ENCODE measurements around the gene BCLAF3. TPM values are rescaled to one million over a fixed set of nuclear protein-coding genes. Genes with fewer than 3 reads are reported as not detected.

The BCLAF3 gene
- total and polyA plus RNA-seq, 3 donors from 2014 or later = 5.7 to 10.7 (median 7.7) TPM

GRCh38 chrX:20029728-20030127 is 38.9 kb upstream of the BCLAF3 start:
- WGBS, 2 donors = 70 to 74% methylated on average over 2 of the region's 2 CpGs
- no peak overlapping the region for H3K4me3 ChIP-seq
- H3K27me3 ChIP-seq = no peaks in the 10 kb centered on the region
- no peaks in the 10 kb centered on the region for H3K4me1 ChIP-seq
- H3K9me3 ChIP-seq = no peaks in the 10 kb centered on the region
- no peak overlapping the region for H3K27ac ChIP-seq
- H3K36me3 ChIP-seq (ENCODE audit: low read depth, missing control alignments) = no peaks in the 10 kb centered on the region
- no peak for TF ChIP-seq POLR2A (IDR thresholded peaks at IDR 0.05)
- no peak for TF ChIP-seq CTCF (IDR thresholded peaks at IDR 0.05)
- intact Hi-C loops (cut with DNase I; ENCODE audit: low total_unique reads) = no loop called here
- no peak for DNase-seq

- Histone ChIP-seq H3K27ac (no peak overlapping the region), H3K4me3 (no peak overlapping the region), H3K9me3 (no peaks in the 10 kb centered on the region), H3K36me3 (ENCODE audit: low read depth, missing control alignments) (no peaks in the 10 kb centered on the region), H3K27me3 (no peaks in the 10 kb centered on the region), H3K4me1 (no peaks in the 10 kb centered on the region)
- no peak for DNase-seq
- TF ChIP-seq CTCF (IDR thresholded peaks at IDR 0.05) (no peak), POLR2A (IDR thresholded peaks at IDR 0.05) (no peak)
- intact Hi-C loops (cut with DNase I; ENCODE audit: low total_unique reads) = no loop called here
- 78 to 100% methylated on average over 5 to 7 of the region's 8 CpGs for WGBS, 2 donors
Measured at GRCh38 chrX:20028588-20028987, 37.7 kb upstream of the BCLAF3 start.

- TF ChIP-seq CTCF (IDR thresholded peaks at IDR 0.05) = no peak
- no peak for TF ChIP-seq POLR2A (IDR thresholded peaks at IDR 0.05)
- H3K27me3 ChIP-seq = no peaks in the 10 kb centered on the region
- WGBS, 2 donors = 48 to 79% methylated on average over 2 of the region's 2 CpGs
- DNase-seq = no peak
- no peaks in the 10 kb centered on the region for H3K9me3 ChIP-seq
- H3K36me3 ChIP-seq (ENCODE audit: low read depth, missing control alignments) = no peaks in the 10 kb centered on the region
- no peaks in the 10 kb centered on the region for H3K4me1 ChIP-seq
- no peak overlapping the region for H3K27ac ChIP-seq
- H3K4me3 ChIP-seq = no peak overlapping the region
- intact Hi-C loops (cut with DNase I; ENCODE audit: low total_unique reads) = no loop called here
Measured at GRCh38 chrX:20026278-20026677, 35.4 kb upstream of the BCLAF3 start.

- 88 to 98% methylated on average over 6 of the region's 6 CpGs for WGBS, 2 donors
Measured at GRCh38 chrX:20019672-20020365, 29.0 kb upstream of the BCLAF3 start.

More at GRCh38 chrX:20019672-20020365, 29.0 kb upstream of the BCLAF3 start:
- intact Hi-C loops (cut with DNase I; ENCODE audit: low total_unique reads) = no loop called here
- no peak overlapping the region for H3K27ac ChIP-seq
- H3K27me3 ChIP-seq = no peaks in the 10 kb centered on the region
- no peaks in the 10 kb centered on the region for H3K4me1 ChIP-seq
- no peaks in the 10 kb centered on the region for H3K9me3 ChIP-seq
- no peaks in the 10 kb centered on the region for H3K36me3 ChIP-seq (ENCODE audit: low read depth, missing control alignments)
- no peak overlapping the region for H3K4me3 ChIP-seq
- TF ChIP-seq POLR2A (IDR thresholded peaks at IDR 0.05) (no peak), CTCF (IDR thresholded peaks at IDR 0.05) (no peak)
- no peak for DNase-seq
